RWPE2 (cell line): Measurements from ENCODE around the gene KIDINS220.

Experiments
- ATAC-seq: fragments of 200-7000 bp; cut with Tn5 transposase; 3 replicates; pipeline ENCODE4 v1.9.1; 2021; ENCODE audit warnings: low read depth
- DNase-seq: peaks from one replicate; pipeline ENCODE4 v3.0.0-alpha.2; 2020; ENCODE audit warnings: low spot score
- H3K27ac ChIP-seq: fragments of 450-650 bp; 2 replicates; pipeline ENCODE4 v1.5.1; 2017; ENCODE audit warnings: mild to moderate bottlenecking; ENCODE audit not compliant: poor library complexity, severe bottlenecking
- H3K27me3 ChIP-seq: fragments of 250-450 bp; sonication (Bioruptor Pico); 2 replicates; pipeline ENCODE4 v1.5.1; 2021; ENCODE audit warnings: mild to moderate bottlenecking, moderate library complexity; ENCODE audit not compliant: insufficient read depth, poor library complexity, severe bottlenecking
- H3K36me3 ChIP-seq: fragments of 250-450 bp; sonication (Bioruptor Pico); 2 replicates; pipeline ENCODE4 v1.5.1; 2020; ENCODE audit warnings: low read depth, mild to moderate bottlenecking, moderate library complexity
- H3K4me1 ChIP-seq: fragments of 250-450 bp; sonication (Bioruptor Pico); 2 replicates; pipeline ENCODE4 v1.5.1; 2021; ENCODE audit warnings: mild to moderate bottlenecking, moderate library complexity; ENCODE audit not compliant: insufficient read depth, poor library complexity, severe bottlenecking
- H3K4me3 ChIP-seq: fragments of 250-450 bp; sonication (Bioruptor Pico); 2 replicates; pipeline ENCODE4 v1.5.1; 2021; ENCODE audit warnings: mild to moderate bottlenecking, moderate library complexity; ENCODE audit not compliant: severe bottlenecking
- H3K9me3 ChIP-seq: fragments of 250-450 bp; sonication (Bioruptor Pico); 2 replicates; pipeline ENCODE4 v1.5.1; 2021; ENCODE audit warnings: mild to moderate bottlenecking, moderate library complexity; ENCODE audit not compliant: severe bottlenecking
- CTCF ChIP-seq: fragments of 450-650 bp; IDR thresholded peaks from one replicate; pipeline ENCODE4 v1.5.1; 2017; ENCODE audit warnings: mild to moderate bottlenecking, moderate library complexity; ENCODE audit not compliant: poor library complexity, severe bottlenecking

The KIDINS220 gene

GRCh38 chr2:8798393-8798792, 39.0 kb downstream of the KIDINS220 start:
- DNase-seq (no peak), ATAC-seq (no peak)
- H3K4me3 ChIP-seq = no peak overlapping the region
- H3K36me3 ChIP-seq = peaks cover 26% of the 10 kb centered on the region
- TF ChIP-seq CTCF = no peak
- no peak overlapping the region for H3K27ac ChIP-seq
- H3K4me1 ChIP-seq = no peaks in the 10 kb centered on the region
- H3K9me3 ChIP-seq = no peaks in the 10 kb centered on the region
- H3K27me3 ChIP-seq = no peaks in the 10 kb centered on the region

GRCh38 chr2:8797682-8798081, 39.7 kb downstream of the KIDINS220 start:
- Histone ChIP-seq H3K27me3 (no peaks in the 10 kb centered on the region), H3K9me3 (no peaks in the 10 kb centered on the region), H3K36me3 (peaks cover 26% of the 10 kb centered on the region), H3K4me1 (no peaks in the 10 kb centered on the region), H3K4me3 (no peak overlapping the region), H3K27ac (no peak overlapping the region)
- DNase-seq = no peak
- no peak for ATAC-seq
- TF ChIP-seq CTCF = no peak

- ATAC-seq = no peak
- no peak for DNase-seq
- no peak overlapping the region for H3K4me3 ChIP-seq
- no peaks in the 10 kb centered on the region for H3K27me3 ChIP-seq
- H3K27ac ChIP-seq = no peak overlapping the region
- TF ChIP-seq CTCF = no peak
- no peaks in the 10 kb centered on the region for H3K9me3 ChIP-seq
- no peaks in the 10 kb centered on the region for H3K4me1 ChIP-seq
- peaks cover 25% of the 10 kb centered on the region for H3K36me3 ChIP-seq
Measured at GRCh38 chr2:8796878-8797550, 40.4 kb downstream of the KIDINS220 start.

- ATAC-seq (no peak), DNase-seq (no peak)
- Histone ChIP-seq H3K36me3 (peaks cover 30% of the 10 kb centered on the region), H3K4me1 (no peaks in the 10 kb centered on the region), H3K27me3 (no peaks in the 10 kb centered on the region), H3K27ac (no peak overlapping the region), H3K4me3 (no peak overlapping the region), H3K9me3 (no peaks in the 10 kb centered on the region)
- TF ChIP-seq CTCF = no peak
Measured at GRCh38 chr2:8796315-8796848, 41.0 kb downstream of the KIDINS220 start.
